HG03103 (cell line): ENCODE measurements around the gene ZSCAN5B.
A peak's percentile ranks its signal among the peaks of the same experiment; 100 is the strongest.

Experiments used
- ATAC-seq: cut with Tn5 transposase; IDR thresholded peaks from one replicate; pipeline ENCODE4 v1.9.1; 2021; ENCODE audit warnings: low read depth; ENCODE audit not compliant: unreplicated experiment

ZSCAN5B gene

GRCh38 chr19:56147307-56147706 is 50.3 kb downstream of the ZSCAN5B start:
- no peak for ATAC-seq

GRCh38 chr19:56146904-56147303 is 50.7 kb downstream of the ZSCAN5B start:
- ATAC-seq, result no peak

- ATAC-seq, result no peak
These were observed 51.9 kb downstream of the ZSCAN5B start for GRCh38 chr19:56145698-56146097.

GRCh38 chr19:56144831-56145230 is 52.8 kb downstream of the ZSCAN5B start:
- no peak for ATAC-seq

- ATAC-seq, result no peak
These were observed 53.2 kb downstream of the ZSCAN5B start for GRCh38 chr19:56144376-56144775.

- no peak for ATAC-seq
These were observed 54.6 kb downstream of the ZSCAN5B start for GRCh38 chr19:56142897-56143434.

- ATAC-seq, result no peak
These were observed 55.3 kb downstream of the ZSCAN5B start for GRCh38 chr19:56142087-56142787.

- no peak for ATAC-seq
These were observed 56.1 kb downstream of the ZSCAN5B start for GRCh38 chr19:56141417-56141993.

- peak; percentile 82 for ATAC-seq
These were observed 56.8 kb downstream of the ZSCAN5B start, which contains the start of gene ZNF444 for GRCh38 chr19:56140583-56141416. ZNF444 (plus strand) TSS chr19:56141287; CDS start chr19:56146912, 5,625 bp downstream.

GRCh38 chr19:56139847-56140582 is 57.6 kb downstream of the ZSCAN5B start:
- no peak for ATAC-seq
